Measurements from ENCODE around the gene DAB2IP.

Gene DAB2IP

GRCh38 chr9:121811140-121811539 is 159.7 kb downstream of the DAB2IP start:
- no peak for DNase-seq (ENCODE audit: low spot score)
- no peak for TF ChIP-seq CTCF (IDR thresholded peaks at IDR 0.05; ENCODE audit: borderline replicate concordance, control extremely low read depth, extremely low read depth, insufficient read depth, missing control alignments)
- in situ Hi-C loops (cut with MboI; ENCODE audit: low sequenced_read_pairs, unreplicated experiment): no loop called here

DNA sequence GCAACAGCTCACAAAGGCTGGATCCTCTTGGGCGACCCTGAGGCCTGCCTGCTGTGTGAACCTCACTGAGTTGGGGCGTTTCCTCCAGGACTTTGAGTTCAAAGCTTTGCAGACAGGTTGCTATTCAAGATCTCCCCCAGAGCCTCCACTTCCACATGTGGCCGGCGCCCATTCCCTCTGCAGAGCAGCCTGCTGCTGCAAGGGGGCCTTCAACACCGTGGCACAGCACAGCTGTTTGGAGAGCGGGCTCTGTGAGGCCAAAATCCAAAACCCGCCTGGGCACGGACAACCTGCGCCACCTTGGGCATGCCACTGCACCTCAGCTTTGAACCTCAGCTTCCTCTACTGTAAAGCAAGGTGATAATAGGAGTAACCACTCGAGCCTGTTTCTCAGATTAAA is 160.3 kb downstream of the DAB2IP start:
- in situ Hi-C loops (cut with MboI; ENCODE audit: low sequenced_read_pairs, unreplicated experiment): no loop called here
- no peak for TF ChIP-seq CTCF (IDR thresholded peaks at IDR 0.05; ENCODE audit: borderline replicate concordance, control extremely low read depth, extremely low read depth, insufficient read depth, missing control alignments)
- DNase-seq (ENCODE audit: low spot score): no peak

DNA sequence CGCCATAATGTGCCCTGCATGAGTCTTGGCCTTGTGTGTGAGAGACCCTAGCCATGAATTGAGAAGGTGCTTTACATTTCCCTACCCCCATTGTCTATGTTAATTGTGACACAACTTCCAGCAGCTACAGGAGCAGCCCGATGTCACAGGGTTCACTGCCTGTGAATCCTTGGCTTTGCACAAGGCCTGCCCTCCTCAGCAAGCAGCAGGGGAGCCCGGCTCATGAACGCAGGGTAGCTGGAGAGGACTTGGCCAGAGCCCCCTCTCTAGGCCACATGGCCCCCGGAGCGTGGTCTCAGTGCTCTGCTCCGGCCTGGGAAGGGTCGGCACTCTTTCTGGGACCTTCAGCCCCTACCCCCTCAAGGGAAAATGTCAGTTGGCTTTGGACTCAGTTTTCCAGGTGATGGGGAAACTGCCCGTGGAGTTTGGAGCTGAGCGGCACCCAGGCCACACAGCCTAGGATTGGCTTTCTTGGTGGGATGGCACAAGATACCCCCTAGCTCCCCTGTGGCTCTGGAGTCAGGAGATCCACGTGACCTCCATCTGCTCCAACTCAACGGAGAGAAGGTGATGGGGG is 160.8 kb downstream of the DAB2IP start:
- in situ Hi-C loops (cut with MboI; ENCODE audit: low sequenced_read_pairs, unreplicated experiment): no loop called here
- no peak for TF ChIP-seq CTCF (IDR thresholded peaks at IDR 0.05; ENCODE audit: borderline replicate concordance, control extremely low read depth, extremely low read depth, insufficient read depth, missing control alignments)
- no peak for DNase-seq (ENCODE audit: low spot score)

DNA sequence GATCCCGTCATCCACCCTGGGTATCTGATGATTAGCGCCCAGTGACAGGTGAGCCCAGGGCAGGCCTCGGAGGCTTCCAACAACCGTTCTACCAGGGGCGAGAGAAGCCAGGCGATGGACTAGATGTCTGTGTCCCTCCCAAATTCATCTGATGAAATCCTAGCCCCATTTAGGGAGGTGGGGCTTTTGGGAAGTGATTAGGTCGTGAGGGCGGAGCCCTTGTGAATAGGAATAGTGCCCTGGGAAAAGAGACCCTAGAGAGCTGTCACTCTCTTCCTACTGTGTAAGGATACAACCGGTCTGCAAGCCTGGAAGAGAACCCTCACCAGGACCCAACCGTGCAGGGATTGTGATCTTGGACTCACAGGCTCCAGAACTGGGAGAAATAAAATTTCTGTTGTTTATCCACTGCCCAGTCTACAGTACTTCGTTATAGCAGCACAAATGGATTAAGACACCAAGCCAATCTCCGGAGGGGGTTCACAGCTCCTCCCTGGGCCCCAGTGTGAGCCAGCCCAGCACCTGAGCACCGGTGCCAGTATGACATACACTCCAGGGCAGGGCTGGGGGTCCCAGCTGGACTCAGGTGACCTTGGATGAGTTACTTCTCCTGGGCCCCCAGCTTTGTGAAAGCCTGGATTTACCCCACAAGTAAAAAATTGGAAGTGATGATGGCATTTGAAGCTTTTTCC is 162.2 kb downstream of the DAB2IP start:
- in situ Hi-C loops (cut with MboI; ENCODE audit: low sequenced_read_pairs, unreplicated experiment): no loop called here
- DNase-seq (ENCODE audit: low spot score): no peak
- TF ChIP-seq CTCF (IDR thresholded peaks at IDR 0.05; ENCODE audit: borderline replicate concordance, control extremely low read depth, extremely low read depth, insufficient read depth, missing control alignments): no peak

DNA sequence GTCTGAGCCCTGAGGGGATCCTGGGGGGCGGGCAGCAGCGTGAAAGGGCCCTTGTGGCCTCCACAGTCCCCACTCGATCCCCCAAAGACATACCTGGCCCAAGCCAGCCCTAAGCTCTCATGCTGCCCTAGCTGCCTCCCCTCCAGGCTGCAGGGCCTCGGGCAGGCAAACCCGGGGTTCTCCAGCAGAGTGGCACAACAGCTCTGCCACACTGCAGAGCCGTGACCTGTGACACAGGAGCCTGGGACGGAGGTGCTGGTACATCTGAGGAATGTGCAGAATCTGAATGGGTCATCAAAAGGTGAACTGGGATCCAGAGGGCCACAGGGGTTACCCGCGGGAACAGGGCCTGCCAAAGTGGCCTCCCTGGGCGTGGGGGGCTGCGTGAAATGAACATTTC is 163.2 kb downstream of the DAB2IP start:
- in situ Hi-C loops (cut with MboI; ENCODE audit: low sequenced_read_pairs, unreplicated experiment): no loop called here

DNA sequence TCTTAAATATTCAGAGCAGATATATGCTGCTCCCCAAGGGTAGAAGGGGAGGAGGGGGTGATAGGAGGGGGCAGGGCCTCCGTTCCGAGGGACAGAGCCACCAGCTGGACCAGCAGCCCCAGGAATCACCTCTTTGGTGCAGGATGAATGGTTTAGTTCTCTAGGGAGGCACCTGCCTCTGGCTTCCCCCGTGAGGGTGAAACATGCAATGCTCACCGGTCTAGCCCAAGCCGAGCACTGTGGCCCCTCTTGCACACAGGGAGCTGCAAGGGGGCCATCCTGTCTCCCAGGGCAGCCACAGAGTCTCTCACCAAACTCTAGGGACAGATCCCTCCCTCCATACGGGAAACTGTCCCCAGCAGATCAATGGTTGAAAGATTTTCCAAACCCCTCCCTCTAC is 163.7 kb downstream of the DAB2IP start:
- DNase-seq (ENCODE audit: low spot score): no peak
- in situ Hi-C loops (cut with MboI; ENCODE audit: low sequenced_read_pairs, unreplicated experiment): no loop called here
- no peak for TF ChIP-seq CTCF (IDR thresholded peaks at IDR 0.05; ENCODE audit: borderline replicate concordance, control extremely low read depth, extremely low read depth, insufficient read depth, missing control alignments)

More for the DNA sequence above, 163.2 kb downstream of the DAB2IP start:
- TF ChIP-seq CTCF (IDR thresholded peaks at IDR 0.05; ENCODE audit: borderline replicate concordance, control extremely low read depth, extremely low read depth, insufficient read depth, missing control alignments): no peak
- no peak for DNase-seq (ENCODE audit: low spot score)

Measured in GM13976 (cell line).